RWPE1 (cell line): ENCODE data around the gene FRMD4A.
A peak's percentile ranks its signal among the peaks of the same experiment; 100 is the strongest.
"Not testable (repeated sequence)": the region's sequence is repeated elsewhere in the genome, so short reads cannot be mapped to it uniquely, and the experiment has no call there.

Source experiments
- CTCF ChIA-PET: fragments of 350-600 bp; sonication (Branson Sonifier 250); formaldehyde crosslinking; extraction: SDS; loops from one replicate; lab custom pipeline; 2021; lab: Yijun Ruan, JAX
- POLR2A ChIA-PET: fragments of 400-600 bp; formaldehyde crosslinking; extraction: SDS; loops from one replicate; lab custom pipeline; 2020; ENCODE audit warnings: antibody characterized with exemption; ENCODE audit not compliant: low non-redundant PET; lab: Yijun Ruan, JAX
- DNase-seq: peaks from one replicate; pipeline ENCODE4 v3.0.0; 2012; ENCODE audit warnings: low spot score
- H3K27ac ChIP-seq: fragments of 450-650 bp; 2 replicates; pipeline ENCODE4 v1.5.1; 2017
- CTCF ChIP-seq: fragments of 450-650 bp; conservative IDR thresholded peaks from 2 replicates; pipeline ENCODE4 v1.5.1; 2017; ENCODE audit warnings: low read depth, mild to moderate bottlenecking

Gene FRMD4A

DNA sequence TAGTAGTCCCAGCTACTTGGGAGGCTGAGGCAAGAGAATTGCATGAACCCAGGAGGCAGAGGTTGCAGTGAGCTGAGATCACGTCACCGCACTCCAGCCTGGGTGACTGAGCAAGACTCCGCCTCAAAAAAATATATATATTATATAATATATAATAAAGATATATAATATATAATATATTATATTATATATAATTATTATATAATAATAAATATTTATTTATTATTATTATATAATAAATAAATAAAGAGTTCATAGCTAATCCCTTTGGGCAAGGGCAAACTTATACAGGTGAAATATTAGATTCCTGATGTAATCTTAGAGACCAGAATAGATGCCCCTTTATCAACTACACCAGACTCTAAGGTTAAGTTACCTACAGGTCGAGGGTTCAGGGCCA lies 558.7 kb downstream of the FRMD4A start:
- no peak for TF ChIP-seq CTCF
- no peak overlapping the region for H3K27ac ChIP-seq
- POLR2A ChIA-PET = no interaction called here
- no peak for DNase-seq
- CTCF ChIA-PET = interaction anchor here (0.7 kb wide), 1 partner anchor 322 kb away, joined by 3 read pairs; no protein-coding TSS in a partner anchor

GRCh38 chr10:13770760-13771493 lies 559.8 kb downstream of the FRMD4A start:
- POLR2A ChIA-PET = no interaction called here
- no peak for TF ChIP-seq CTCF
- no peak for DNase-seq
- CTCF ChIA-PET = interaction anchor here (0.6 to 0.8 kb wide), 3 partner anchors 21 to 239 kb away, joined by 3 to 5 read pairs (median 3); no protein-coding TSS in a partner anchor
- H3K27ac ChIP-seq = peak overlapping the region; percentile 76

DNA sequence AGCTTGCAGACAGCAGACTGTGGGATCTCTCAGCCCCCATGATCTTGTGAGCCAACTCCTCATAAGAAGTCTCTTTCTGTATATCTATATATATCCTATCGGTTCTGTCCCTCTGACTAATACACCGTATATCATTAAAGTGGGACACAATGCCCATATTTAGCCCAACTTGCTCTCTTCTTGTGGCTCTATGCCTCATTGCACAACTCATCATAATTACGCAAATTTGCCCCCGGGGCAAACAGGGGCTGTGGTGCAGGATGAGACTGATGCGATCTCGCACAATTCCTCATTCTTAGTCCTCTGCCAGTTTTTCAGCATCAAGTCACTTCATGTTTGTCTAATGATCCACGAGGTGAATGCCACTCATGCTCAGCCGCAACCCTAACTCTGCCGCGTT lies 560.8 kb downstream of the FRMD4A start:
- ChIA-PET CTCF (interaction anchor here (0.7 to 0.8 kb wide), 2 partner anchors 110 to 240 kb away, joined by 3 to 5 read pairs; no protein-coding TSS in a partner anchor), POLR2A (no interaction called here)
- H3K27ac ChIP-seq = peak overlapping the region; percentile 76
- DNase-seq = peak; percentile 81
- TF ChIP-seq CTCF = no peak

DNA sequence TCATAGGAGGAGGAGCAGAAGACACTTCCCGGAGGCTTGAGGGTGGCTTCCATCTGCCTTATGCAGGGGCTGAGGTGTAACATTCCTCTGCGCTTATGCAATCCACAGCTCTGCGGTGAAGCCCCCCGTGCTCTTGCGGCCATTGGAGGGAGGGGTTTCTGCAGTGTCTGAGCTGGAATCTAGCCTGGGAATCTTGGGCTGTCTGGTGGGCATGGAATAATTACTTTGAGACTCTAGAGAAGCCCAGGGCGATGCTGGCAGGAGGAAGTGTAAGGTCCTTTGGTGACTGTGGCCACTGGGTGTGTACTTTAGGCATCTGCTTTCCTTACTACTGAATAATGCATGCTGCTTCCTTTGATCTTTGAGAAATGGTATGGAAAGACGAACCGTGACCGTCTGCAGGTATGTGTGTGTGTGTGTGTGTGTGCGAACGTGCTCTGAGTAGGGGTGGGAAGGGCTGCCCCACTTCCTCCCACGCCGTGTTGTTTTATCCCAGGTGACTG lies 563.0 kb downstream of the FRMD4A start:
- ChIA-PET CTCF (no interaction called here), POLR2A (no interaction called here)
- no peak for DNase-seq
- no peak overlapping the region for H3K27ac ChIP-seq
- TF ChIP-seq CTCF = no peak

DNA sequence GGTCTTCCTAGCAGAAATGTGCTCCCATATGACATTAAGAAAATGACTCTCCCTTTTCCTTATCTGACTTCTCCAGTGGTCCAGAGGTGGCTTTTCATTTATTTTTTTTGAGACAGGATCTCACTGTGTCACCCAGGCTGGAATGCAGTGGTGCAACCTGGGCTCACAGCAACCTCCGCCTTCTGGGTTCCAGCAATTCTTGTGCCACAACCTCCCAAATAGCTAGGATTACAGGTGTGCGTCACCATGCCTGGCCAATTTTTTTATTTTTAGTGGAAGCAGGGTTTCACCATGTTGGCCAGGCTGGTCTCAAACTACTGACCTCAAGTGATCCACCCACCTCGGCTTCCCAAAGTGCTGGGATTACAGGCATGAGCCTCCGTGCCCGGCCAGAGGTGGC lies 563.6 kb downstream of the FRMD4A start:
- DNase-seq, CTCF ChIA-PET, POLR2A ChIA-PET, H3K27ac ChIP-seq: not testable (repeated sequence)

- ChIA-PET CTCF (interaction anchor here (0.5 to 0.8 kb wide), 2 partner anchors 264 to 276 kb away, joined by 3 read pairs; no protein-coding TSS in a partner anchor), POLR2A (no interaction called here)
- DNase-seq = no peak
- no peak overlapping the region for H3K27ac ChIP-seq
- no peak for TF ChIP-seq CTCF
Observed at GRCh38 chr10:13765641-13766341, 564.9 kb downstream of the FRMD4A start.
